Pancreas (tissue), 10 donors: ENCODE results near the gene TMEM255B. TPM values are rescaled to one million over a fixed set of nuclear protein-coding genes. Genes with fewer than 3 reads are reported as not detected.

Source experiments
- ATAC-seq, 4 donors: fragments of 200-7000 bp; cut with Tn5 transposase; one replicate each; pipeline versions ENCODE4 v1.8.0 to v1.9.1; 2020; ENCODE audit warnings: mild to moderate bottlenecking in 4 of 4, moderate library complexity in 4 of 4
- DNase-seq, 6 donors: peaks; one replicate each; pipeline ENCODE4 v3.0.0-alpha.2; 2020
- FAIRE-seq: peaks from 2 replicates; lab custom pipeline; 2012; peaks lifted over from hg19 to GRCh38; lab: Jason Lieb, UNC
- H3K27ac ChIP-seq, 4 donors: fragments of 200-600 bp; sonication (generic); 1 replicate in 3 of 4; 2 replicates in 1 of 4; pipeline versions ENCODE4 v1.5.0 to v1.8.0; 2020
- H3K27me3 ChIP-seq, 4 donors: fragments of 200-600 bp; one replicate each; pipeline ENCODE4 v1.8.0; 2021
- H3K36me3 ChIP-seq, 3 donors: fragments of 200-600 bp; sonication (generic) in 1 of 3; one replicate each; pipeline versions ENCODE4 v1.5.0 to v1.8.0; 2020 to 2021
- H3K4me1 ChIP-seq, 3 donors: fragments of 200-600 bp; one replicate each; pipeline ENCODE4 v1.8.0; 2021
- H3K4me3 ChIP-seq, 4 donors: fragments of 200-600 bp; sonication (generic) in 2 of 4; one replicate each; pipeline versions ENCODE4 v1.5.0 to v1.8.0; 2020 to 2021
- H3K9me3 ChIP-seq, 4 donors: fragments of 200-600 bp; one replicate each; pipeline ENCODE4 v1.8.0; 2021
- WGBS, 2 donors: extraction: QIAGEN DNeasy Blood & Tissue Kit; methylation state at CpG; one replicate each; pipeline ENCODE4 v1.1.7; 2013; 5-methylcytosine and 5-hydroxymethylcytosine counted together
- intact Hi-C, 3 donors: fragments of 100-400 bp; cut with DNase I; formaldehyde crosslinking; loops; one replicate each; pipeline versions ENCODE4 v1.11.1 to v1.14.2; 2022
- polyA plus RNA-seq, 2 donors: library from polyadenylated mRNA; stranded (reverse); fragments of 200-250 nt; gene quantifications; one replicate each; pipeline ENCODE4 v1.2.3, GENCODE V29; 2013
- total RNA-seq, 6 donors: library from RNA; stranded (reverse); fragmentation: NEBNext Ultra II Directional in 4 of 6; extraction: Animal tissue kit (Norgen Biotek cat#: 25700) in 4 of 6; gene quantifications; one replicate each; pipeline versions ENCODE4 v1.2.1 to v1.2.4, GENCODE V29; 2021 to 2023
- TF ChIP-seq, protein P1 (sequence below), 4 donors: fragments of 200-600 bp; sonication (generic) in 3 of 4; IDR thresholded peaks; one replicate each; pipeline versions ENCODE4 v1.5.0 to v1.8.0; 2021; ENCODE audit warnings: antibody characterized with exemption in 4 of 4
- donor health status: healthy with polysubstance abuse.
- donor health status: DM: no; HTN: no; CAD: no; lungs with moderate emphysema.
- donor health status: DM: no; HTN: no; CAD: no.
- donor health status: control.
- donor health status: control.
- donor health status: Bipolar disorder and iron deficiency.
- donor health status: DM: yes; HTN: yes; CAD: no.
- donor health status: DM: no; HTN: no; CAD: no.
- donor health status: DM: no; HTN: no; CAD: no.
- donor health status: DM: yes; HTN: yes; CAD: no.

TMEM255B gene
- total and polyA plus RNA-seq, 8 donors: 1.8 to 17.9 (median 4.4) TPM

GRCh38 chr13:113764793-113765563 is 6.0 kb downstream of the TMEM255B start:
- TF ChIP-seq, protein P1, sequence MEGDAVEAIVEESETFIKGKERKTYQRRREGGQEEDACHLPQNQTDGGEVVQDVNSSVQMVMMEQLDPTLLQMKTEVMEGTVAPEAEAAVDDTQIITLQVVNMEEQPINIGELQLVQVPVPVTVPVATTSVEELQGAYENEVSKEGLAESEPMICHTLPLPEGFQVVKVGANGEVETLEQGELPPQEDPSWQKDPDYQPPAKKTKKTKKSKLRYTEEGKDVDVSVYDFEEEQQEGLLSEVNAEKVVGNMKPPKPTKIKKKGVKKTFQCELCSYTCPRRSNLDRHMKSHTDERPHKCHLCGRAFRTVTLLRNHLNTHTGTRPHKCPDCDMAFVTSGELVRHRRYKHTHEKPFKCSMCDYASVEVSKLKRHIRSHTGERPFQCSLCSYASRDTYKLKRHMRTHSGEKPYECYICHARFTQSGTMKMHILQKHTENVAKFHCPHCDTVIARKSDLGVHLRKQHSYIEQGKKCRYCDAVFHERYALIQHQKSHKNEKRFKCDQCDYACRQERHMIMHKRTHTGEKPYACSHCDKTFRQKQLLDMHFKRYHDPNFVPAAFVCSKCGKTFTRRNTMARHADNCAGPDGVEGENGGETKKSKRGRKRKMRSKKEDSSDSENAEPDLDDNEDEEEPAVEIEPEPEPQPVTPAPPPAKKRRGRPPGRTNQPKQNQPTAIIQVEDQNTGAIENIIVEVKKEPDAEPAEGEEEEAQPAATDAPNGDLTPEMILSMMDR (IDR thresholded peaks at IDR 0.05): no peak
- intact Hi-C loops: no loop called here
- Histone ChIP-seq H3K27me3 (peaks cover 0 to 5% (median 0%) of the 10 kb centered on the region in 4 donors), H3K27ac (no peak overlapping the region), H3K4me1 (no peaks in the 10 kb centered on the region), H3K9me3 (no peaks in the 10 kb centered on the region), H3K4me3 (no peak overlapping the region), H3K36me3 (no peaks in the 10 kb centered on the region)
- FAIRE-seq: no peak
- no peak for ATAC-seq
- WGBS, 2 donors: 81 to 84% methylated on average over 19 of the region's 19 CpGs
- DNase-seq: no peak

- no peaks in the 10 kb centered on the region for H3K4me1 ChIP-seq
- ATAC-seq (no peak), DNase-seq (no peak), FAIRE-seq (no peak)
- no peaks in the 10 kb centered on the region for H3K36me3 ChIP-seq
- H3K4me3 ChIP-seq: no peak overlapping the region
- intact Hi-C loops: no loop called here
- H3K27me3 ChIP-seq: peaks cover 0 to 5% (median 0%) of the 10 kb centered on the region in 4 donors
- H3K9me3 ChIP-seq: no peaks in the 10 kb centered on the region
- TF ChIP-seq, protein P1 (IDR thresholded peaks at IDR 0.05): no peak
- H3K27ac ChIP-seq: no peak overlapping the region
- WGBS, 2 donors: 68 to 77% methylated on average over 4 of the region's 4 CpGs
These were observed 6.5 kb downstream of the TMEM255B start for GRCh38 chr13:113765564-113765910.

DNA sequence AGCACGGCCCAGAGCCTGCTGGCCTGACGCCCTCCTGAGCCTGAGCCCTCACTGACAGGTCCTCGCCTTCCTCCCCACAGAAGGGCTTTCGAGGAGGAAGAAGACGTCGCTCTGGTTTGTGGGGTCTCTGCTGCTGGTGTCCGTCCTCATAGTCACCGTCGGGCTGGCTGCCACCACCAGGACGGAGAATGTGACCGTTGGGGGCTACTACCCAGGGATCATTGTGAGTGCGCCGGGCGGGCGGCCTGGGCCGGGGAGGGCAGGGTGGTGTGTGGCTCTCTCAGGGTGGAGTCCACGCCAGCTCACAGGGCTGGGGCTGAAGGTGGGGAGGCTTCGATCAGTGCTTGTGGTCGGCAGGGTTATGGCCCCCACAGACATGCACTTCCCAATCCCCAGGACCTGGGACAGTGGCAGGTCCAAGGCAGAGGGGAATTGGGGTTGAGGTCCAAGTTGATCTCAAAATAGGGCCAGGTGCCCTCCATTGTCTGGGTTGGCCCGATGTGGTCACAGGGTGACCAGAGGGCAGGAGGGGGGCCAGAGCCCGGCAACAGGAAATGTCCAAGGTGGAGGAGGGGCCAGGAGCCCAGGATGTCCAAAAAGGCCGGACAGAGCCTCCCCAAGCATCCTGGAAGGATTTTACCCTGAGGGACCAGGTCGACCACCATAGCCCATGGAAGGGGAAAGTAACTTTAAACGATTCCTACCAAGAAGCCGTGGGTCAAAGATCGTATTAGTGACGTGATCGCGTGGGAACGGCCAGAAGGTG is 7.2 kb downstream of the TMEM255B start:
- intact Hi-C loops: no loop called here
- Histone ChIP-seq H3K27me3 (peaks cover 0 to under 1% (median 0%) of the 10 kb centered on the region in 4 donors), H3K4me3 (no peak overlapping the region), H3K9me3 (no peaks in the 10 kb centered on the region), H3K27ac (no peak overlapping the region), H3K36me3 (no peaks in the 10 kb centered on the region), H3K4me1 (no peaks in the 10 kb centered on the region)
- TF ChIP-seq, protein P1 (IDR thresholded peaks at IDR 0.05): no peak
- DNase-seq (no peak), ATAC-seq (no peak), FAIRE-seq (no peak)
- 64 to 74% methylated on average over 28 to 30 of the region's 30 CpGs for WGBS, 2 donors

DNA sequence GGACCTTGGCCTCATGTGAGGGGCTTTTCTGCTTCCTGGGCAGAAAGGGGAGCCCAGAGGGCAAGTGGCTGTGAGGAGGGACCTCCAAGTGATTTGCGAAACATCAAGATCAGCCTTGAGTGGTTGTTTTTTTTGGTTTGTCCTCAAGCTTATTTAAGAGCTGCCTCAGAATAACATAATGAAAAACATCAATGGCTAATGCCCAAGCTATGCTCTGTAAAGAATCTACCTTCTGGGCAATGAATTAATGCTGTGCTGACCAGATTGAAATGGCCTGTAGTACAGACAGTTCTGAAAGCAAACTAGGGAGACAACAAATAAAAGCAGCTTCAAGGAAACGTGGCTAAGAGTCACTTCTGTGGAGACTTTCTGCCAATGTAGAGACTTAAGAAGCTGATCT is 8.3 kb downstream of the TMEM255B start:
- H3K4me1 ChIP-seq: no peaks in the 10 kb centered on the region
- intact Hi-C loops: no loop called here
- ATAC-seq (no peak), DNase-seq (no peak), FAIRE-seq (no peak)
- no peaks in the 10 kb centered on the region for H3K27me3 ChIP-seq
- 67 to 76% methylated on average over 2 of the region's 2 CpGs for WGBS, 2 donors
- H3K27ac ChIP-seq: no peak overlapping the region
- no peaks in the 10 kb centered on the region for H3K9me3 ChIP-seq
- H3K4me3 ChIP-seq: no peak overlapping the region
- no peaks in the 10 kb centered on the region for H3K36me3 ChIP-seq
- TF ChIP-seq, protein P1 (IDR thresholded peaks at IDR 0.05): no peak
